Nephron progenitor cell (in vitro differentiated cells): ENCODE results near the gene DRC3.

ENCODE experiments used
- DNase-seq: peaks from one replicate; pipeline ENCODE4 v3.0.0; 2021
- H3K27ac Mint-ChIP-seq: 2 replicates; pipeline ENCODE4 v1.8.0; 2021; ENCODE audit warnings: mild to moderate bottlenecking, moderate library complexity, mixed read lengths
- H3K27me3 Mint-ChIP-seq: 2 replicates; pipeline ENCODE4 v1.8.0; 2021; ENCODE audit warnings: mild to moderate bottlenecking, low read depth, mixed read lengths; ENCODE audit not compliant: poor library complexity
- H3K36me3 Mint-ChIP-seq: 2 replicates; pipeline ENCODE4 v1.8.0; 2021; ENCODE audit warnings: low read depth, mixed read lengths
- H3K4me1 Mint-ChIP-seq: 2 replicates; pipeline ENCODE4 v1.8.0; 2021; ENCODE audit warnings: mixed read lengths
- H3K4me3 Mint-ChIP-seq: 2 replicates; pipeline ENCODE4 v1.8.0; 2021; ENCODE audit warnings: mild to moderate bottlenecking, moderate library complexity, mixed read lengths
- H3K9me3 Mint-ChIP-seq: 2 replicates; pipeline ENCODE4 v1.8.0; 2021; ENCODE audit warnings: mild to moderate bottlenecking, moderate library complexity, mixed read lengths
- CTCF ChIP-seq: fragments of 200-600 bp; sonication (generic); IDR thresholded peaks from 2 replicates; pipeline ENCODE4 v1.5.0; 2021; ENCODE audit warnings: antibody characterized with exemption

DRC3 gene

DNA sequence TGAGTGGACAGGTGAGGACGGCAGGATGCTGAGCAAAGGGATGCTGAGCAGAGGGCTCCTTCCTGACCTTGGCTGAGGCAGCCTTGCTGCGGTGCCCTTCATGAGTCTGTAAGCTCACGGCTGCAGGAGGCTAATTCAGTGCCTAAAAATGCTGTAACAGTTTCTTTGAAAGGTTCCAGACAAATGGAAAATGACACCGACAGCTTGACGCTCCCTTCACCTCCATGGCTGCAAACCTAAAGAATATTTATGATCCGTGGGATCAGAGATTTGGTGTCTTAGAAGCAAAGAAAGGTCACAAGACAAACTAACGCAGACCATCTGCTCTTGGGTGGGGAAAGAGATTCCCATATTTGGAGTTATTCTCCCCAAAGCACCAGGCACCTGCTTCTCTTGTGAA is 28.4 kb upstream of the DRC3 start:
- no peak for DNase-seq
- peaks cover 46% of the 10 kb centered on the region for H3K4me1 Mint-ChIP-seq

GRCh38 chr17:17944743-17945142 is 27.9 kb upstream of the DRC3 start:
- Mint-ChIP-seq H3K36me3 (no peaks in the 10 kb centered on the region), H3K27me3 (peaks cover 11% of the 10 kb centered on the region), H3K9me3 (no peaks in the 10 kb centered on the region), H3K27ac (peak overlapping the region; percentile 67), H3K4me1 (peaks cover 43% of the 10 kb centered on the region), H3K4me3 (no peak overlapping the region)
- no peak for TF ChIP-seq CTCF
- no peak for DNase-seq

More for the DNA sequence above, 28.4 kb upstream of the DRC3 start:
- peak overlapping the region; percentile 67 for H3K27ac Mint-ChIP-seq
- peaks cover 8% of the 10 kb centered on the region for H3K27me3 Mint-ChIP-seq
- H3K9me3 Mint-ChIP-seq: no peaks in the 10 kb centered on the region
- no peak overlapping the region for H3K4me3 Mint-ChIP-seq
- TF ChIP-seq CTCF: no peak
- no peaks in the 10 kb centered on the region for H3K36me3 Mint-ChIP-seq

DNA sequence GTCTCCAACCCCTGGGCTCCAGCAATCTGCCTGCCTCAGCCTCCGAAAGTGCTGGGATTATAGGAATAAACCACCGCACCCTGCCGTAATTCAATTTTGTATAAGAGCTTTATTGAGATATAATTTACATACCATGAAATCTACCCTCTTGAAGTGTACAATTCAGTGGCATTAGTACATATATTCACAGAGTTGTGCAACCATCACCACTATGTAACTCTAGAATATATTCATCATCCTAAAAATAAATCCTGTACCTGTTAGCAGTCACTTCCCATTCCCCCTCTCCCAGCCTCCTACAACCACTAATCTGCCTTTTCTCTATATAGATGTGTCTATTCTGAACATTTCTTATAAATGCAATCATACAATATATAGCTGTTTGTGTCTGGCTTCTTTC is 26.6 kb upstream of the DRC3 start:
- Mint-ChIP-seq H3K4me3 (no peak overlapping the region), H3K36me3 (no peaks in the 10 kb centered on the region), H3K9me3 (no peaks in the 10 kb centered on the region), H3K4me1 (peaks cover 35% of the 10 kb centered on the region), H3K27ac (no peak overlapping the region), H3K27me3 (peaks cover 13% of the 10 kb centered on the region)
- no peak for TF ChIP-seq CTCF
- DNase-seq: no peak

DNA sequence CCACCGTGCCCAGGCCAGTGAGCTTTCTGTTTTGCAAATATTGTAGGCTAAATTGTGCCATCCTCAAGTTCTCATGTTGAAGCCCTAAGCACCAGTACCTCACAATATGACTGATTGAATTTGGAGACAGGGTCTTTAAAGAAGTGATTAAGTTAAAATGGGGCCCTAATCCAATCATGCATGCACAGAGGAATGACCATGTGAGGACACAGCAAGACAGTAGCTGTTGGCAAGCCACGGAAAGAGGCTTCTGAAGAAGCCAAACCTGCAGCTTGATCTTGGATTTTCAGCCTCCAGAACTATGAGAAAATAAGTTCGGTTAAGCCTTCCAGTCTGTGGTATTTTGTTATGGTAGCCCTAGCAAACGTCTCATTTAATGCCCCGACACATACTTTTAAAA is 25.4 kb upstream of the DRC3 start:
- no peak for DNase-seq
- H3K9me3 Mint-ChIP-seq: no peaks in the 10 kb centered on the region
- H3K36me3 Mint-ChIP-seq: no peaks in the 10 kb centered on the region
- H3K27me3 Mint-ChIP-seq: peaks cover 15% of the 10 kb centered on the region
- no peak overlapping the region for H3K4me3 Mint-ChIP-seq
- H3K27ac Mint-ChIP-seq: no peak overlapping the region
- H3K4me1 Mint-ChIP-seq: peaks cover 35% of the 10 kb centered on the region
- TF ChIP-seq CTCF: no peak

DNA sequence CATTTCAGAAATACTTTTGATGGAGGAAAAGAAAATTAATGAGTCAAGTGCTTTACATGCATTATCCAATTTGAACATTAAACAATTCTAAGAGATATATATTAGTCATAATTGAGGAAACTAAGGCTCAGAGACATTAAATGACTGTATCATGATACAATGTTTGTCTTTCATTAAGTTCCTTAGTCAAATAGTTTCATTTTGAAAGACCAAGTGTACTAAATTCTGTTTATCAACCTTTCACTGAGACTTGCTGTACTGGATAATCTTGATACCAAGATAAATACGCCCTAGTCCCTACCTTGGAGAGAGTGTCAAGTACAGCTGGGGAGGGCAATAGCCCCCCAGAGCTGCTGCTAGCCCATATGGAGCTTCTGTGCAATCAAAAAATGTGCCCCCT is 24.7 kb upstream of the DRC3 start:
- no peak overlapping the region for H3K27ac Mint-ChIP-seq
- peaks cover 15% of the 10 kb centered on the region for H3K27me3 Mint-ChIP-seq
- no peak for TF ChIP-seq CTCF
- peaks cover 29% of the 10 kb centered on the region for H3K4me1 Mint-ChIP-seq
- no peak for DNase-seq
- no peak overlapping the region for H3K4me3 Mint-ChIP-seq
- H3K36me3 Mint-ChIP-seq: no peaks in the 10 kb centered on the region
- no peaks in the 10 kb centered on the region for H3K9me3 Mint-ChIP-seq

DNA sequence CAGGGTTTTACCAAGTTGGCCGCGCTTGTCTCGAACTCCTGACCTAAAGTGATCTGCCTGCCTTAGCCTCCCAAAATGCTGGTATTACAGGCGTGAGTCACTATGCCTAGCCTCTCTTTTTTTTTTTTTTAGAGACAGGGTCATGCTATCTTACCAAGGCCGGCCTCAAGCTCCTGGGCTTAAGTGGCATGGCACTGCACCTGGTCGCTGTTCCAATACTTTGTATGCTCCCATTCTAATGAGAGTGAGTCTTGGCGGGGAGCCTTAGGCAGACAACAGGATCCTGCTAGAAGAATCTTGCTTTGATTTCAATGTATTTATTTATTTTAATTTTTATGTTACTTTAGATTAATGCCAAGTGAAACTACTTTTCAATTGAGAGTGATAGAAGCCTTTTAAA is 22.3 kb upstream of the DRC3 start:
- H3K4me1 Mint-ChIP-seq: peaks cover 5% of the 10 kb centered on the region
- H3K27me3 Mint-ChIP-seq: peaks cover 14% of the 10 kb centered on the region
- no peak overlapping the region for H3K4me3 Mint-ChIP-seq
- H3K9me3 Mint-ChIP-seq: peaks cover under 1% of the 10 kb centered on the region
- no peak for DNase-seq
- H3K36me3 Mint-ChIP-seq: peaks cover 11% of the 10 kb centered on the region
- no peak overlapping the region for H3K27ac Mint-ChIP-seq
- no peak for TF ChIP-seq CTCF
